H9 (cell line): ENCODE measurements around the gene KSR1. TPM values are rescaled to one million over a fixed set of nuclear protein-coding genes. Genes with fewer than 3 reads are reported as not detected.

Experiments used
- DNase-seq: peaks from one replicate; pipeline ENCODE4 v3.0.0-alpha.2; 2017
- H2AFZ ChIP-seq: one replicate; pipeline ENCODE4 v1.6.1; 2013; ENCODE audit warnings: mild to moderate bottlenecking, low read length, control low read depth, moderate library complexity
- H2AK5ac ChIP-seq: 2 replicates; pipeline ENCODE4 v1.6.1; 2013; ENCODE audit warnings: low read length, control low read depth, mixed read lengths; ENCODE audit not compliant: insufficient read length
- H2BK120ac ChIP-seq: one replicate; pipeline ENCODE4 v1.6.1; 2013; ENCODE audit warnings: low read depth, mild to moderate bottlenecking, low read length, control low read depth, inconsistent platforms; ENCODE audit not compliant: poor library complexity, severe bottlenecking
- H2BK12ac ChIP-seq: 2 replicates; pipeline ENCODE4 v1.6.1; 2013; ENCODE audit warnings: low read length, control low read depth, mixed read lengths, low read depth; ENCODE audit not compliant: insufficient read length
- H2BK15ac ChIP-seq: 2 replicates; pipeline ENCODE4 v1.6.1; 2013; ENCODE audit warnings: low read depth, low read length, control low read depth
- H2BK20ac ChIP-seq: one replicate; pipeline ENCODE4 v1.6.1; 2013; ENCODE audit warnings: low read depth, mild to moderate bottlenecking, low read length, control low read depth, inconsistent platforms; ENCODE audit not compliant: poor library complexity, severe bottlenecking
- H2BK5ac ChIP-seq: 2 replicates; pipeline ENCODE4 v1.6.1; 2013; ENCODE audit warnings: low read length, control low read depth, mixed read lengths; ENCODE audit not compliant: insufficient read length
- H3K14ac ChIP-seq: 2 replicates; pipeline ENCODE4 v1.6.1; 2013; ENCODE audit warnings: low read length, control low read depth; ENCODE audit not compliant: insufficient read depth
- H3K18ac ChIP-seq: 2 replicates; pipeline ENCODE4 v1.6.1; 2013; ENCODE audit warnings: low read depth, mild to moderate bottlenecking, mixed read lengths, low read length, control low read depth; ENCODE audit not compliant: insufficient read length
- H3K23ac ChIP-seq: 2 replicates; pipeline ENCODE4 v1.6.1; 2013; ENCODE audit warnings: low read length, control low read depth, mixed read lengths, low read depth; ENCODE audit not compliant: insufficient read length
- H3K23me2 ChIP-seq: 2 replicates; pipeline ENCODE4 v1.6.1; 2013; ENCODE audit warnings: low read depth, mild to moderate bottlenecking, mixed read lengths, low read length, control low read depth; ENCODE audit not compliant: insufficient read length, poor library complexity, severe bottlenecking
- H3K27ac ChIP-seq: 2 replicates; pipeline ENCODE4 v1.5.1; 2013; ENCODE audit warnings: low read length, control low read depth, mixed read lengths, low read depth; ENCODE audit not compliant: insufficient read length
- H3K27me3 ChIP-seq: 2 replicates; pipeline ENCODE4 v1.6.1; 2013; ENCODE audit warnings: low read length, control low read depth, inconsistent platforms; ENCODE audit not compliant: insufficient read depth
- H3K4ac ChIP-seq: 2 replicates; pipeline ENCODE4 v1.6.1; 2013; ENCODE audit warnings: low read depth, mild to moderate bottlenecking, control low read depth, inconsistent platforms, low read length, moderate library complexity
- H3K4me1 ChIP-seq: 2 replicates; pipeline ENCODE4 v1.6.1; 2013; ENCODE audit warnings: low read length, control low read depth, inconsistent platforms; ENCODE audit not compliant: insufficient read depth
- H3K4me2 ChIP-seq: 2 replicates; pipeline ENCODE4 v1.6.1; 2013; ENCODE audit warnings: low read length, control low read depth, mixed read lengths; ENCODE audit not compliant: insufficient read length, insufficient read depth
- H3K56ac ChIP-seq: 2 replicates; pipeline ENCODE4 v1.6.1; 2013; ENCODE audit warnings: low read depth, mild to moderate bottlenecking, mixed read lengths, low read length, control low read depth; ENCODE audit not compliant: insufficient read length
- H3K79me1 ChIP-seq: 2 replicates; pipeline ENCODE4 v1.6.1; 2013; ENCODE audit warnings: low read depth, mild to moderate bottlenecking, moderate library complexity, low read length, control low read depth, inconsistent platforms; ENCODE audit not compliant: insufficient read depth, poor library complexity, severe bottlenecking
- H3K79me2 ChIP-seq: 2 replicates; pipeline ENCODE4 v1.6.1; 2013; ENCODE audit warnings: low read length, control low read depth, inconsistent platforms; ENCODE audit not compliant: insufficient read depth
- H3K9ac ChIP-seq: 2 replicates; pipeline ENCODE4 v1.6.1; 2013; ENCODE audit warnings: low read length, control low read depth, mixed read lengths; ENCODE audit not compliant: insufficient read length; ENCODE audit errors: extremely low read depth
- H3K9me3 ChIP-seq: one replicate; pipeline ENCODE4 v1.6.1; 2013; ENCODE audit warnings: low read depth, low read length, inconsistent platforms; ENCODE audit not compliant: control insufficient read depth
- H3T11ph ChIP-seq: one replicate; pipeline ENCODE4 v1.6.1; 2013; ENCODE audit warnings: mild to moderate bottlenecking, low read length, control low read depth, inconsistent platforms
- H4K20me1 ChIP-seq: one replicate; pipeline ENCODE4 v1.6.1; 2013; ENCODE audit not compliant: control insufficient read depth, insufficient read length, insufficient read depth
- H4K5ac ChIP-seq: 2 replicates; pipeline ENCODE4 v1.6.1; 2013; ENCODE audit warnings: low read depth, mild to moderate bottlenecking, mixed read lengths, low read length, control low read depth; ENCODE audit not compliant: insufficient read length
- H4K8ac ChIP-seq: replicated peaks from 2 replicates; pipeline ENCODE4 v1.6.1; 2013; ENCODE audit warnings: low read length, control low read depth, mixed read lengths, low read depth; ENCODE audit not compliant: insufficient read length
- H4K91ac ChIP-seq: 2 replicates; pipeline ENCODE4 v1.6.1; 2013; ENCODE audit warnings: low read depth, mild to moderate bottlenecking, moderate library complexity, mixed read lengths, low read length, control low read depth; ENCODE audit not compliant: insufficient read length
- H3K27ac Mint-ChIP-seq, 3 experiments: 2 replicates in 2 of 3; 3 replicates in 1 of 3; pipeline ENCODE4 v1.8.0; 2020 to 2021; ENCODE audit warnings: mixed read lengths in 3 of 3, mild to moderate bottlenecking in 1 of 3, moderate library complexity in 1 of 3
- H3K27me3 Mint-ChIP-seq: 2 replicates; pipeline ENCODE4 v1.8.0; 2021; ENCODE audit warnings: low read depth, mild to moderate bottlenecking, moderate library complexity, mixed read lengths
- H3K36me3 Mint-ChIP-seq, 3 experiments: 2 replicates in 2 of 3; 3 replicates in 1 of 3; pipeline ENCODE4 v1.8.0; 2020 to 2021; ENCODE audit warnings: low read depth in 3 of 3, mixed read lengths in 3 of 3; ENCODE audit not compliant: insufficient read depth in 1 of 3
- H3K4me1 Mint-ChIP-seq, 2 experiments: 2 replicates each; pipeline ENCODE4 v1.8.0; 2020; ENCODE audit warnings: mixed read lengths in 2 of 2
- H3K4me3 Mint-ChIP-seq, 2 experiments: 2 replicates in 1 of 2; 3 replicates in 1 of 2; pipeline ENCODE4 v1.8.0; 2020 to 2021; ENCODE audit warnings: mild to moderate bottlenecking in 2 of 2, mixed read lengths in 2 of 2, moderate library complexity in 1 of 2
- H3K9me3 Mint-ChIP-seq, 2 experiments: 2 replicates in 1 of 2; 3 replicates in 1 of 2; pipeline ENCODE4 v1.8.0; 2020; ENCODE audit warnings: mild to moderate bottlenecking in 2 of 2, mixed read lengths in 2 of 2, moderate library complexity in 1 of 2
- CTCF ChIP-seq: fragments of 200-600 bp; sonication (generic); conservative IDR thresholded peaks from 3 replicates; pipeline ENCODE4 v1.8.0; 2021; ENCODE audit warnings: antibody characterized with exemption, mild to moderate bottlenecking
- WGBS: extraction: QIAGEN DNeasy Blood & Tissue Kit; methylation state at CpG from one replicate; pipeline ENCODE4 v1.1.7; 2013; ENCODE audit warnings: missing lambda C conversion rate, low lambda C conversion rate, mixed read lengths; ENCODE audit not compliant: insufficient read length; ENCODE audit errors: extremely low coverage; 5-methylcytosine and 5-hydroxymethylcytosine counted together
- total RNA-seq: library from RNA; stranded (reverse); gene quantifications from 2 replicates; pipeline ENCODE4 v1.2.1, GENCODE V29; 2021

KSR1 gene
- total RNA-seq, 1 experiment from 2014 or later: 44.9 TPM

- H4K5ac ChIP-seq: no peak overlapping the region
- H3K9me3 ChIP-seq: no peaks in the 10 kb centered on the region
- no peak overlapping the region for H3K27ac ChIP-seq
- H3K18ac ChIP-seq: no peak overlapping the region
- no peaks in the 10 kb centered on the region for H3K27me3 Mint-ChIP-seq
- H3K4ac ChIP-seq: no peak overlapping the region
- no peak overlapping the region for H4K8ac ChIP-seq
- TF ChIP-seq CTCF: no peak
- no peak overlapping the region for H4K91ac ChIP-seq
- H3K27me3 ChIP-seq: no peaks in the 10 kb centered on the region
- H3K79me1 ChIP-seq: no peaks in the 10 kb centered on the region
- H3K23ac ChIP-seq: no peak overlapping the region
- H3K14ac ChIP-seq: no peak overlapping the region
- H2BK15ac ChIP-seq: no peak overlapping the region
- no peak overlapping the region for H2AFZ ChIP-seq
- peaks cover 74 to 84% of the 10 kb centered on the region in 2 experiments for H3K4me1 Mint-ChIP-seq
- no peaks in the 10 kb centered on the region for H4K20me1 ChIP-seq
- H2BK12ac ChIP-seq: no peak overlapping the region
- no peaks in the 10 kb centered on the region for H3K9me3 Mint-ChIP-seq
- no peak overlapping the region for H3T11ph ChIP-seq
- H2BK120ac ChIP-seq: no peak overlapping the region
- H3K4me1 ChIP-seq: peaks cover 23% of the 10 kb centered on the region
- H3K4me3 Mint-ChIP-seq: peak overlapping the region in 1 of 2 experiments; percentile 30; a peak in 1 of 5 replicates
- no CpG with 5 or more reads among the region's 6 CpGs for WGBS
- no peaks in the 10 kb centered on the region for H3K36me3 Mint-ChIP-seq
- no peak overlapping the region for H2AK5ac ChIP-seq
- H2BK5ac ChIP-seq: no peak overlapping the region
- H3K9ac ChIP-seq: no peak overlapping the region
- H3K23me2 ChIP-seq: no peaks in the 10 kb centered on the region
- DNase-seq: no peak
- peaks cover 13% of the 10 kb centered on the region; the same call in 1 of the 2 replicates for H3K79me2 ChIP-seq
- H3K27ac Mint-ChIP-seq: peak overlapping the region; percentile 17 to 50 (median 42); a peak in 5 of 7 replicates
- H3K4me2 ChIP-seq: no peak overlapping the region
- H2BK20ac ChIP-seq: no peak overlapping the region
- H3K56ac ChIP-seq: no peak overlapping the region
These were observed 17.0 kb downstream of the KSR1 start for GRCh38 chr17:27473190-27473747.
